NCI-H2107 (cell line): ENCODE measurements around the gene RNMT.
"Not testable (repeated sequence)": the region's sequence is repeated elsewhere in the genome, so short reads cannot be mapped to it uniquely, and the experiment has no call there.

Experiments
- DNase-seq: peaks from one replicate; lab custom pipeline; 2025; lab: John Stamatoyannopoulos, UW

Gene RNMT

GRCh38 chr18:13735681-13736080 lies 9.2 kb downstream of the RNMT start:
- DNase-seq: no peak

GRCh38 chr18:13745696-13746095 lies 19.2 kb downstream of the RNMT start:
- no peak for DNase-seq

GRCh38 chr18:13746633-13747032 lies 20.2 kb downstream of the RNMT start:
- no peak for DNase-seq

GRCh38 chr18:13751599-13751998 lies 25.1 kb downstream of the RNMT start:
- not testable (repeated sequence) for DNase-seq

GRCh38 chr18:13756261-13756660 lies 29.8 kb downstream of the RNMT start:
- no peak for DNase-seq

- no peak for DNase-seq
Measured at GRCh38 chr18:13756671-13757070, 30.2 kb downstream of the RNMT start.

- DNase-seq: no peak
Measured at GRCh38 chr18:13758622-13759021, 32.1 kb downstream of the RNMT start.

GRCh38 chr18:13760047-13760446 lies 33.6 kb downstream of the RNMT start:
- no peak for DNase-seq

- DNase-seq: no peak
Measured at GRCh38 chr18:13762690-13763439, 36.4 kb downstream of the RNMT start.

- DNase-seq: no peak
Measured at GRCh38 chr18:13775058-13775457, 48.6 kb downstream of the RNMT start.

GRCh38 chr18:13791181-13791580 lies 64.7 kb downstream of the RNMT start:
- DNase-seq: no peak

- no peak for DNase-seq
Measured at GRCh38 chr18:13793819-13794218, 67.3 kb downstream of the RNMT start.

GRCh38 chr18:13796515-13796914 lies 70.0 kb downstream of the RNMT start:
- DNase-seq: no peak

GRCh38 chr18:13797157-13797611 lies 70.7 kb downstream of the RNMT start:
- no peak for DNase-seq

GRCh38 chr18:13799396-13799795 lies 72.9 kb downstream of the RNMT start:
- no peak for DNase-seq

GRCh38 chr18:13800505-13801259 lies 74.2 kb downstream of the RNMT start:
- DNase-seq: no peak

GRCh38 chr18:13801260-13801601 lies 74.8 kb downstream of the RNMT start:
- no peak for DNase-seq

- DNase-seq: no peak
Measured at GRCh38 chr18:13804305-13804704, 77.8 kb downstream of the RNMT start.

- no peak for DNase-seq
Measured at GRCh38 chr18:13808294-13809042, 82.0 kb downstream of the RNMT start.

GRCh38 chr18:13809043-13809430 lies 82.6 kb downstream of the RNMT start:
- no peak for DNase-seq

- DNase-seq: no peak
Measured at GRCh38 chr18:13809531-13810255, 83.2 kb downstream of the RNMT start.

GRCh38 chr18:13810950-13811485 lies 84.5 kb downstream of the RNMT start:
- no peak for DNase-seq
